ENCODE measurements around the gene FOXP2. TPM values are rescaled to one million over a fixed set of nuclear protein-coding genes. Genes with fewer than 3 reads are reported as not detected.

Gene FOXP2
- total RNA-seq, 1 donor from 2014 or later = 1.1 TPM

DNA sequence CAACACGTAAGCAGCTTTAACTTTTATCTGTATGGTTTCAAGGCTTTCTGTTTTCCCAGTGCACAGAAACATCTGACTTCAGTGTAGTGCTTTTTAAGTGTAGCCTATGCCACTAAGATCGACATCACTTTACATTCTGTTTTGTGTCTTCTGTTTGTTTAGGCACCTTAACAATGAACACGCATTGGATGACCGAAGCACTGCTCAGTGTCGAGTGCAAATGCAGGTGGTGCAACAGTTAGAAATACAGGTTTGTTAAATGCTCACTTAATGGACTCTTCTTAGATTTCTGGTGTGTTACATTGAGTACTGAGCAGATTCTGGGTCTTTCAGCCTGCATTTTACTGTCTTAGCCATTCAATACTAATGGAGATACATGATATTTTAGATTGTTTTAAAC, 237.4 kb downstream of the FOXP2 start:
- Histone ChIP-seq H3F3A (ENCODE audit: low read depth) (no peaks in the 10 kb centered on the region), H3K27ac (no peak overlapping the region), H3K4me2 (no peak overlapping the region), H3K9ac (no peak overlapping the region), H3K4me3 (no peak overlapping the region), H2AFZ (replicated peaks) (no peak overlapping the region), H4K20me1 (ENCODE audit: low read depth) (no peaks in the 10 kb centered on the region), H3K4me1 (no peaks in the 10 kb centered on the region), H3K9me3 (ENCODE audit: low read depth) (no peaks in the 10 kb centered on the region), H3K36me3 (no peaks in the 10 kb centered on the region), H3K79me2 (ENCODE audit: low read depth) (no peaks in the 10 kb centered on the region), H3K27me3 (no peaks in the 10 kb centered on the region)
- no peak for DNase-seq (ENCODE audit: low spot score)
- Mint-ChIP-seq H3K27me3 (ENCODE audit: insufficient read depth, low read depth) (no peaks in the 10 kb centered on the region), H3K9me3 (no peaks in the 10 kb centered on the region), H3K27ac (no peak overlapping the region), H3K4me1 (peaks cover 8% of the 10 kb centered on the region), H3K4me3 (no peak overlapping the region), H3K36me3 (no peaks in the 10 kb centered on the region)
- TF ChIP-seq EZH2 (IDR thresholded peaks at IDR 0.05) (no peak), EZH2phosphoT487 (IDR thresholded peaks at IDR 0.05) (no peak)
- TF ChIP-seq, protein P1, sequence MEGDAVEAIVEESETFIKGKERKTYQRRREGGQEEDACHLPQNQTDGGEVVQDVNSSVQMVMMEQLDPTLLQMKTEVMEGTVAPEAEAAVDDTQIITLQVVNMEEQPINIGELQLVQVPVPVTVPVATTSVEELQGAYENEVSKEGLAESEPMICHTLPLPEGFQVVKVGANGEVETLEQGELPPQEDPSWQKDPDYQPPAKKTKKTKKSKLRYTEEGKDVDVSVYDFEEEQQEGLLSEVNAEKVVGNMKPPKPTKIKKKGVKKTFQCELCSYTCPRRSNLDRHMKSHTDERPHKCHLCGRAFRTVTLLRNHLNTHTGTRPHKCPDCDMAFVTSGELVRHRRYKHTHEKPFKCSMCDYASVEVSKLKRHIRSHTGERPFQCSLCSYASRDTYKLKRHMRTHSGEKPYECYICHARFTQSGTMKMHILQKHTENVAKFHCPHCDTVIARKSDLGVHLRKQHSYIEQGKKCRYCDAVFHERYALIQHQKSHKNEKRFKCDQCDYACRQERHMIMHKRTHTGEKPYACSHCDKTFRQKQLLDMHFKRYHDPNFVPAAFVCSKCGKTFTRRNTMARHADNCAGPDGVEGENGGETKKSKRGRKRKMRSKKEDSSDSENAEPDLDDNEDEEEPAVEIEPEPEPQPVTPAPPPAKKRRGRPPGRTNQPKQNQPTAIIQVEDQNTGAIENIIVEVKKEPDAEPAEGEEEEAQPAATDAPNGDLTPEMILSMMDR (IDR thresholded peaks at IDR 0.05) = no peak

DNA sequence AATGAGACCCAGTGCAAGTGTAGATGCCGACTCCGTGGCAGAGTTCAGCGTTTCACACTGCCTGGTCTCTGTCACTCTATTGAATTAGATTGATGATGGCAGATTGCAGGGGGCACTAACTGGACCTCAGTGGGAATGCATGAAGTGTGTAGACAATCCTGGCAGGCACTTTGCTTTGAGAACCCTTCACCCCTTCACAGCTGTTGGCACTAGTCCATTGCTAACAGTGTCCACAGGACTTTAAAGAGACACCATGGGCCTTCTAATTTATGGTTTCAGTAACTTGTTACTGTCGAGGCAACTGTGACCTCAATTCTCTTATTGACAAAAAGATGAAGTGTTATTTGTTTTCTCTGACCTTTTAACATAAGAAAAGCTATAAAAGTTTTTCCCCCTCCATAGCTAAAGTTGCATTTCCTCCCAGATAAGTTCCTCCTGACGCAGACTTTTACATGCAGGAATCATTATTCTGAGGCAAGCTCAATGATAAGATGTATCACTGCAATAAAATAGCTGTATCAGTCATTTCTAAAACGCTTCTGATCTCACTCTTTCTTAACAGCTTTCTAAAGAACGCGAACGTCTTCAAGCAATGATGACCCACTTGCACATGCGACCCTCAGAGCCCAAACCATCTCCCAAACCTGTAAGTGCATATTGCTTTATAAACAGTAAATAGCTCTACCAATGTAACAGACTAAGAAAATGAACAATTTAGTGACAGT, 238.9 kb downstream of the FOXP2 start:
- Mint-ChIP-seq H3K36me3 (no peaks in the 10 kb centered on the region), H3K27me3 (ENCODE audit: insufficient read depth, low read depth) (no peaks in the 10 kb centered on the region), H3K4me1 (peaks cover 7% of the 10 kb centered on the region), H3K9me3 (no peaks in the 10 kb centered on the region), H3K27ac (no peak overlapping the region), H3K4me3 (no peak overlapping the region)
- no peaks in the 10 kb centered on the region for H3K27me3 ChIP-seq
- H4K20me1 ChIP-seq (ENCODE audit: low read depth) = no peaks in the 10 kb centered on the region
- no peak overlapping the region for H3K27ac ChIP-seq
- H3K36me3 ChIP-seq = no peaks in the 10 kb centered on the region
- DNase-seq (ENCODE audit: low spot score) = no peak
- no peaks in the 10 kb centered on the region for H3K4me1 ChIP-seq
- H3K9me3 ChIP-seq (ENCODE audit: low read depth) = no peaks in the 10 kb centered on the region
- no peaks in the 10 kb centered on the region for H3F3A ChIP-seq (ENCODE audit: low read depth)
- TF ChIP-seq, protein P1 (IDR thresholded peaks at IDR 0.05) = no peak
- TF ChIP-seq EZH2 (IDR thresholded peaks at IDR 0.05) (no peak), EZH2phosphoT487 (IDR thresholded peaks at IDR 0.05) (no peak)
- no peak overlapping the region for H3K9ac ChIP-seq
- no peaks in the 10 kb centered on the region for H3K79me2 ChIP-seq (ENCODE audit: low read depth)
- no peak overlapping the region for H3K4me2 ChIP-seq
- H2AFZ ChIP-seq (replicated peaks) = no peak overlapping the region
- no peak overlapping the region for H3K4me3 ChIP-seq

DNA sequence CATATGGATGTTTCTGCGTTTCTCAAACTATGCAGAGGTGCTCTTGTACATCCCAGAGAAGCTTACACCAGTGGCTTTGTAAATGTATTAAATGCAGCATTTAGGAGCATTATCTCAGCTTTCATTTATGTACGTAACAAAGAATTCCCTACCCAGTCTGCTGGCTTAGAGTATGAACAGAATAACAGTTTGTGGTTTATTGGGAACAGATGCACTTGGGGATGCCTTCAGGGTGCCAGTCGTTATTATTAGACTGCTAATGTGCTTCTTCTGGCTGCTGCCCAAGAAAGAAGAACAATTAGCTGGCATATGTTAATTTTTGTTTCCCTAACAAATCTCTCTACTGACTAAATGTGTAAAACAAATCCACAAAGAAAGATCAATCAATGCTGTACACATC, 241.9 kb downstream of the FOXP2 start:
- Mint-ChIP-seq H3K4me3 (no peak overlapping the region), H3K27ac (no peak overlapping the region), H3K36me3 (no peaks in the 10 kb centered on the region), H3K4me1 (peaks cover 15% of the 10 kb centered on the region), H3K9me3 (no peaks in the 10 kb centered on the region), H3K27me3 (ENCODE audit: insufficient read depth, low read depth) (no peaks in the 10 kb centered on the region)
- no peak overlapping the region for H3K9ac ChIP-seq
- peaks cover 10% of the 10 kb centered on the region for H3K4me1 ChIP-seq
- no peaks in the 10 kb centered on the region for H4K20me1 ChIP-seq (ENCODE audit: low read depth)
- TF ChIP-seq EZH2phosphoT487 (IDR thresholded peaks at IDR 0.05) (no peak), EZH2 (IDR thresholded peaks at IDR 0.05) (no peak)
- TF ChIP-seq, protein P1 (IDR thresholded peaks at IDR 0.05) = no peak
- H3K27ac ChIP-seq = no peak overlapping the region
- no peaks in the 10 kb centered on the region for H3F3A ChIP-seq (ENCODE audit: low read depth)
- no peak for DNase-seq (ENCODE audit: low spot score)
- no peaks in the 10 kb centered on the region for H3K9me3 ChIP-seq (ENCODE audit: low read depth)
- no peak overlapping the region for H3K4me2 ChIP-seq
- H3K27me3 ChIP-seq = no peaks in the 10 kb centered on the region
- no peaks in the 10 kb centered on the region for H3K36me3 ChIP-seq
- no peak overlapping the region for H3K4me3 ChIP-seq
- H2AFZ ChIP-seq (replicated peaks) = no peak overlapping the region
- no peaks in the 10 kb centered on the region for H3K79me2 ChIP-seq (ENCODE audit: low read depth)
